Thoracic aorta (tissue), 2 donors: Measurements from ENCODE around the gene FLRT2. TPM values are rescaled to one million over a fixed set of nuclear protein-coding genes. Genes with fewer than 3 reads are reported as not detected.

ENCODE experiments used
- ATAC-seq: fragments of 150-250 bp; one replicate; pipeline ENCODE4 v1.8.0; 2017; ENCODE audit warnings: low read depth; ENCODE audit not compliant: insufficient number of reproducible peaks, low FRiP score
- DNase-seq: peaks from one replicate; pipeline ENCODE4 v3.0.0-alpha.2; 2020; ENCODE audit warnings: low spot score
- H3K27ac ChIP-seq, 2 donors: fragments of 200-600 bp; sonication (generic); 1 replicate in 1 of 2; 2 replicates in 1 of 2; pipeline ENCODE4 v1.5.1; 2016; ENCODE audit warnings: mild to moderate bottlenecking in 2 of 2, moderate library complexity in 2 of 2
- H3K27me3 ChIP-seq: fragments of 200-600 bp; sonication (generic); replicated peaks from 2 replicates; pipeline ENCODE4 v1.6.0; 2016; ENCODE audit warnings: mild to moderate bottlenecking; ENCODE audit not compliant: insufficient read depth
- H3K36me3 ChIP-seq: fragments of 200-600 bp; sonication (generic); one replicate; pipeline ENCODE4 v1.5.1; 2016
- H3K4me1 ChIP-seq, 2 donors: fragments of 200-600 bp; sonication (generic); 1 replicate in 1 of 2; 2 replicates in 1 of 2; pipeline versions ENCODE4 v1.5.1 to v1.6.0; 2016; ENCODE audit warnings: low read depth in 2 of 2, mild to moderate bottlenecking in 1 of 2; ENCODE audit not compliant: control insufficient read depth in 1 of 2
- H3K4me3 ChIP-seq: fragments of 200-600 bp; sonication (generic); 2 replicates; pipeline ENCODE4 v1.5.1; 2016; ENCODE audit warnings: mild to moderate bottlenecking
- H3K9me3 ChIP-seq: fragments of 200-600 bp; sonication (generic); 2 replicates; pipeline ENCODE4 v1.5.1; 2016
- total RNA-seq, 2 donors: library from RNA; depleted of rRNA; stranded (reverse); fragments of >200 nt; gene quantifications; one replicate each; pipeline versions ENCODE4 v1.1.0 to v1.2.3, GENCODE V29; 2016
- TF ChIP-seq, protein P1 (sequence below): fragments of 200-600 bp; sonication (generic); IDR thresholded peaks from one replicate; pipeline ENCODE4 v1.5.1; 2019; ENCODE audit warnings: antibody characterized with exemption

The FLRT2 gene
- total RNA-seq, 2 donors from 2014 or later = 20.1 to 45.4 TPM

DNA sequence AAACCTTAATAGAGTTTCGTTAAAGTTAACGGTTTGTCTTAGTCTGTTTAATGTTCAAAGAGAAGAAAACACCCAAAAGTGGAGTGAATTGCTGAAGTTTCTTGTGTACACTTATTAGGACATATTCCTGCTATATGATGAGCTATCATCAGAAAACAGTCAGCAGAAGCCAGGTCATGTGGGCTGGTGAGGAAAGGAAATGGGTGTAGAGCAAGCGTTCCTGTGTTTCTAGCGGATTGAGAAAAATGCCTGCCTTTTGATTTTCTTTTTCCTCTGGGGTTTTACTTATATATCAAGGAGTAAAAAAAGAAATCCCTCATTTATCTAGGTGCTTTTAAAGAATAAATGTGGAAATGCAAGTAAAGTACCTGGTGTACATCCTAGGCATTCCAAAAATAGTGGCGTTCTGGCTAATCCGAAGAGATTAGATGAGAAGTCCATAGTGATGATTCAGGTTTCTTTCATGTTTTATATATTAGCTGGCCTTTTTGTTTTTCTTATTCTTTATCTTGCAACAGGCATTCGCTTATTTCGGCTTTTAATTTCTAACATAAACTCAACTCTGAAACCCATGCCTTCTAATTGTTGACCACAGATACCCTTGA, 50.7 kb downstream of the FLRT2 start:
- Histone ChIP-seq H3K4me3 (no peak overlapping the region), H3K27ac (no peak overlapping the region), H3K27me3 (no peaks in the 10 kb centered on the region), H3K4me1 (no peaks in the 10 kb centered on the region), H3K36me3 (no peaks in the 10 kb centered on the region), H3K9me3 (no peaks in the 10 kb centered on the region)
- TF ChIP-seq, protein P1, sequence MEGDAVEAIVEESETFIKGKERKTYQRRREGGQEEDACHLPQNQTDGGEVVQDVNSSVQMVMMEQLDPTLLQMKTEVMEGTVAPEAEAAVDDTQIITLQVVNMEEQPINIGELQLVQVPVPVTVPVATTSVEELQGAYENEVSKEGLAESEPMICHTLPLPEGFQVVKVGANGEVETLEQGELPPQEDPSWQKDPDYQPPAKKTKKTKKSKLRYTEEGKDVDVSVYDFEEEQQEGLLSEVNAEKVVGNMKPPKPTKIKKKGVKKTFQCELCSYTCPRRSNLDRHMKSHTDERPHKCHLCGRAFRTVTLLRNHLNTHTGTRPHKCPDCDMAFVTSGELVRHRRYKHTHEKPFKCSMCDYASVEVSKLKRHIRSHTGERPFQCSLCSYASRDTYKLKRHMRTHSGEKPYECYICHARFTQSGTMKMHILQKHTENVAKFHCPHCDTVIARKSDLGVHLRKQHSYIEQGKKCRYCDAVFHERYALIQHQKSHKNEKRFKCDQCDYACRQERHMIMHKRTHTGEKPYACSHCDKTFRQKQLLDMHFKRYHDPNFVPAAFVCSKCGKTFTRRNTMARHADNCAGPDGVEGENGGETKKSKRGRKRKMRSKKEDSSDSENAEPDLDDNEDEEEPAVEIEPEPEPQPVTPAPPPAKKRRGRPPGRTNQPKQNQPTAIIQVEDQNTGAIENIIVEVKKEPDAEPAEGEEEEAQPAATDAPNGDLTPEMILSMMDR = no peak
- DNase-seq (no peak), ATAC-seq (no peak)

- no peak for ATAC-seq
Observed at GRCh38 chr14:85581691-85582090, 51.7 kb downstream of the FLRT2 start.

GRCh38 chr14:85583380-85583779, 53.4 kb downstream of the FLRT2 start:
- Histone ChIP-seq H3K4me1 (no peaks in the 10 kb centered on the region), H3K27me3 (no peaks in the 10 kb centered on the region), H3K36me3 (no peaks in the 10 kb centered on the region), H3K4me3 (no peak overlapping the region), H3K27ac (no peak overlapping the region), H3K9me3 (no peaks in the 10 kb centered on the region)
- no peak for ATAC-seq
- no peak for DNase-seq
- TF ChIP-seq, protein P1 = no peak

More at GRCh38 chr14:85581691-85582090, 51.7 kb downstream of the FLRT2 start:
- Histone ChIP-seq H3K27ac (no peak overlapping the region), H3K36me3 (no peaks in the 10 kb centered on the region), H3K4me1 (no peaks in the 10 kb centered on the region), H3K27me3 (no peaks in the 10 kb centered on the region), H3K9me3 (no peaks in the 10 kb centered on the region), H3K4me3 (no peak overlapping the region)
- TF ChIP-seq, protein P1 = no peak
- no peak for DNase-seq

DNA sequence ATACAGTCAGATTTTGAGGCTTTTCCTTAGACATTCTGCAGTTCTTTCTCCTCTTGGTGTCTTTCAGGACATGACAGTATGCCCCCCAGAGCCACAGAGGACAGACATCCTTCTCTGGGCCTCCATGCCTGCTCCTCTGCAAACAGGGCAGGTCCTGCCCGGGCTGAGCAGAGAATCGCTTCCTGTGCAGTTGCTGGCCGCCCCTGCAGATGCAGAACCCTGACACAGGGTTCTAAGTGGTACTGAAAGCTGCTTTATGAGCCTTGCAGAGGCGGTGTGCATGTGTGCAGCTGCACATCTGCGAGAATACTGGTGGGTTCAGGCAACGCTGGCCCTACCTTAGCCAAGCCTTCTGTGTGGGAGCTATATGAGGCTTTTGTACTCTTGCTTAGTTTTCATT, 54.5 kb downstream of the FLRT2 start:
- no peaks in the 10 kb centered on the region for H3K36me3 ChIP-seq
- TF ChIP-seq, protein P1 = no peak
- H3K4me3 ChIP-seq = no peak overlapping the region
- H3K4me1 ChIP-seq = no peaks in the 10 kb centered on the region
- H3K27me3 ChIP-seq = no peaks in the 10 kb centered on the region
- no peaks in the 10 kb centered on the region for H3K9me3 ChIP-seq
- no peak overlapping the region for H3K27ac ChIP-seq
- ATAC-seq (no peak), DNase-seq (no peak)

GRCh38 chr14:85587151-85587711, 57.3 kb downstream of the FLRT2 start:
- no peaks in the 10 kb centered on the region for H3K9me3 ChIP-seq
- ATAC-seq (no peak), DNase-seq (no peak)
- H3K27me3 ChIP-seq = no peaks in the 10 kb centered on the region
- TF ChIP-seq, protein P1 = no peak
- no peaks in the 10 kb centered on the region for H3K4me1 ChIP-seq
- no peak overlapping the region for H3K27ac ChIP-seq
- H3K36me3 ChIP-seq = no peaks in the 10 kb centered on the region
- no peak overlapping the region for H3K4me3 ChIP-seq
